Bronchial epithelial cell (primary cell): ENCODE measurements around the gene ATAD3B. TPM values are rescaled to one million over a fixed set of nuclear protein-coding genes. Genes with fewer than 3 reads are reported as not detected.
"Not testable (repeated sequence)": the region's sequence is repeated elsewhere in the genome, so short reads cannot be mapped to it uniquely, and the experiment has no call there.

Source experiments
- DNase-seq: peaks from one replicate; pipeline ENCODE4 v3.0.0-alpha.2; 2010; ENCODE audit warnings: low read depth
- FAIRE-seq: peaks from 2 replicates; lab custom pipeline; 2011; peaks lifted over from hg19 to GRCh38; lab: Jason Lieb, UNC
- H3K27me3 ChIP-seq: 2 replicates; pipeline ENCODE4 v1.5.1; 2011; ENCODE audit warnings: low read length; ENCODE audit not compliant: control insufficient read depth, insufficient read depth
- H3K36me3 ChIP-seq: 2 replicates; pipeline ENCODE4 v1.5.1; 2011; ENCODE audit warnings: low read length; ENCODE audit not compliant: control insufficient read depth, insufficient read depth
- H3K4me3 ChIP-seq: 2 replicates; pipeline ENCODE4 v1.5.1; 2011; ENCODE audit warnings: mild to moderate bottlenecking, low read depth, low read length, control low read depth
- total RNA-seq: library from RNA; depleted of rRNA; stranded (reverse); fragments of >200 nt; gene quantifications from 2 replicates; pipeline ENCODE4 v1.2.1, GENCODE V29; 2014
- TF ChIP-seq, protein P1 (sequence below): IDR thresholded peaks from 2 replicates; pipeline ENCODE4 v1.5.1; 2011; ENCODE audit warnings: mild to moderate bottlenecking, moderate library complexity, low read length, control low read depth, inconsistent platforms; ENCODE audit not compliant: insufficient read depth, severe bottlenecking

The ATAD3B gene
- total RNA-seq, 1 donor from 2014 or later, result 24.7 TPM

DNA sequence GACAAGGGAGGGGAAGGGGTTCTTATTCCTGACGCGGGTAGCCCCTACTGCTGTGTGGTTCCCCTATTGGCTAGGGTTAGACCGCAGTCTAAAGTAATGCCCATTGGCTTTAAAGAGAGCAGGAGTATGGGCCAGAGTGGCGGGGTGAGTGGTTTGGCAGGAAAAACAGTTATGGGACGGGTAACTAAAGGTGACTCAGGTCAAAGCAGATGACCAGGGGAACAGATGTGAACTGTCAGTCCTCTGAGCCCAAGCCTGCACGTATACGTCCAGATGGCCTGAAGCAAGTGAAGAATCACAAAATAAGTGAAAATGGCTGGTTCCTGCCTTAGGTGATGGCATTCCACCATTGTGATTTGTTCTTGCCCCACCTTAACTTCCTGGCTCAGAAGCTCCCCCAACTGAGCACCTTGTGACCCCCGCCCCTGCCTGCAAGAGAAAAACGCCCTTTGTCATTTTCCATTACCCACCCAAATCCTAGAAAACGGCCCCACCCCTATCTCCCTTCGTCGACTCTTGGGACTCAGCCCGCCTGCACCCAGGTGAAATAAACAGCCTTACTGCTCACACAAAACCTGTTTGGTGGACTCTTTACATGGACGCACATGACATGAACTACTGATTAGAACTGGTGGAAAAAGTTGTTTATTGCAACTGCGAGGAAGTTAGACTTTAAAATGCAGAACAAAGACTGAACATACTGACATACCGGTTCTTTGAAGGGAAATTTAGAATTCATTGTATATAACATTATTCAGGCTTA lies 758 bp upstream of the ATAD3B start:
- TF ChIP-seq, protein P1, sequence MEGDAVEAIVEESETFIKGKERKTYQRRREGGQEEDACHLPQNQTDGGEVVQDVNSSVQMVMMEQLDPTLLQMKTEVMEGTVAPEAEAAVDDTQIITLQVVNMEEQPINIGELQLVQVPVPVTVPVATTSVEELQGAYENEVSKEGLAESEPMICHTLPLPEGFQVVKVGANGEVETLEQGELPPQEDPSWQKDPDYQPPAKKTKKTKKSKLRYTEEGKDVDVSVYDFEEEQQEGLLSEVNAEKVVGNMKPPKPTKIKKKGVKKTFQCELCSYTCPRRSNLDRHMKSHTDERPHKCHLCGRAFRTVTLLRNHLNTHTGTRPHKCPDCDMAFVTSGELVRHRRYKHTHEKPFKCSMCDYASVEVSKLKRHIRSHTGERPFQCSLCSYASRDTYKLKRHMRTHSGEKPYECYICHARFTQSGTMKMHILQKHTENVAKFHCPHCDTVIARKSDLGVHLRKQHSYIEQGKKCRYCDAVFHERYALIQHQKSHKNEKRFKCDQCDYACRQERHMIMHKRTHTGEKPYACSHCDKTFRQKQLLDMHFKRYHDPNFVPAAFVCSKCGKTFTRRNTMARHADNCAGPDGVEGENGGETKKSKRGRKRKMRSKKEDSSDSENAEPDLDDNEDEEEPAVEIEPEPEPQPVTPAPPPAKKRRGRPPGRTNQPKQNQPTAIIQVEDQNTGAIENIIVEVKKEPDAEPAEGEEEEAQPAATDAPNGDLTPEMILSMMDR, result no peak
- Histone ChIP-seq H3K4me3 (peak overlapping the region; percentile 81), H3K36me3 (no peaks in the 10 kb centered on the region), H3K27me3 (no peaks in the 10 kb centered on the region)
- FAIRE-seq (no peak), DNase-seq (peak; percentile 37)

DNA sequence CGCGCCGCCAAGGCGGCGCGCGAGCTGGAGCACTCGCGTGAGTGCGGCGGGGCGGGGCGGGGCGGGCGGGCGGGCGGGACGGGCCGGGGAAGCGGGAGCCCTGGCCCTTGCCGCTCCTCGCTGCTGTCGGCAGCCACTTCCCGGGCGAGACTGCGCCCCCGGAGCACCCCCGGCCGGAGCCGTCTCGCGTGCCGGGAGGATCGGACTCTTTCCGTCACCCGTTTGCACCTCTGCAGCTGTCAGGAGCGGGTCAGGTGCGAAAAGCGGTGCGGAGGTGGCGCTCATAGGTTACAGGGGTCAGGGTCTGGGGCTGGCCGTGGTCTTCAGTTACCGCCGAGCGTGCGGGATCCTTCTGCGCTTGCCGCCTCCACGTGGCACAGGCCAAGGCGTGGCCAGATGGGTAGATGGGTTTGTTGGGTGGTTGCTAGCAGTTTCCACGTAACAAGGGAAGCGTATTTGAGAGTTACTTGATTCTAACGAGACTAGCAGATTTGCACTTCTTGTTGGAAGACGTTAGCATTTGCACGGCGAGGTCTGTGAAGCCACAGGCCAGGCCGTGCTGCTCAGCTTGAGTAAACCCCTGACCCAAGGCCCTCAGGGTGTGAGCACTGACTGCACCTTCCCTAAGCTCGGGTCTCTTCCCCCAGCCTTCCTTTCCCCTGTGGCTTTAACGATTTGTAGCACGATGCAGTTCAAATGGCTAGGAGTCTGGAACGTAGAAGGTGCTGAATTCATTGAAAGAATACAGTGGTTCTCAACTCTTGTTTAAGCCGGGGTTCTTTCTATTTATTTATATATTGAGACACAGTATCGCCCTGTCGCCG lies 700 bp downstream of the ATAD3B start:
- H3K36me3 ChIP-seq, DNase-seq, FAIRE-seq, H3K27me3 ChIP-seq: not testable (repeated sequence)
- H3K4me3 ChIP-seq, result peak overlapping the region; percentile 81

DNA sequence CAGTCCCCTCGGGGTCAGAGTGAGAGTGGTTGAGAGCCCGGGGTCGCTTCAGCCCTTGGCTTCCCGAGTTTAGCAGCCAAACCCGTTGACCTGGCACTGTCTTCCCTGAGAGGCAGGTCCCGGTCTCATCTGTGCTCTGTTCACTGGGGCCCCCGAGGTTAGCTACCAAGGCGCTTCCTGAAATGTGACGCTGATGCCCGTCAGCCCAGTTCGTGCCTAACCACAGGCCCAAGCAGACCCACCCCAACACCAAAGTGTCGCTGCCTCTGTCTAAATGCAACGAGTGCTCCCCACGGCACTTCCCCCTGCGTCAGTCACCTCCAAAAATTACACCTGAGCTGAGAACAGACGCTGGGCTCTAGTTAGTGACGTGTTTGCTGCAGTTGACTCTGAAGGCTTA lies 4.4 kb downstream of the ATAD3B start:
- H3K4me3 ChIP-seq, DNase-seq, H3K27me3 ChIP-seq, FAIRE-seq: not testable (repeated sequence)
- H3K36me3 ChIP-seq, result peaks cover 15% of the 10 kb centered on the region

DNA sequence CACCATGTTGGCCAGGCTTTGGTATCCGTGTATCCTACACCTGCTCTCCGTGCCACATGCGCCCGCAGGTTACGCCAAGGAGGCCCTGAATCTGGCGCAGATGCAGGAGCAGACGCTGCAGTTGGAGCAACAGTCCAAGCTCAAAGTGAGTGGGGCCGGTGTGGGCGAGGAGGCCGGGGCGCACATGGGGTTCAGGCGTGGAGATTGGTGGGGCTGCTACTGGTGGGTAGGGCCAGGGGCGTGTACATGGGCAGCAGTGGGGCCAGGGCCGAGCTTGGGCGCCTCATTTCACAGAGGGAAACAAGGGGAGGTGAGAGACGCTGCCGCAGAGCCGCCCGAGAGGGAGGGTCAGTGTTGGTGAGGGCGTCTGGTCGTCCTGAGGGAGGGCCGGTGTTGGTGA lies 5.6 kb downstream of the ATAD3B start:
- TF ChIP-seq, protein P1, result no peak
- Histone ChIP-seq H3K36me3 (peaks cover 17% of the 10 kb centered on the region), H3K27me3 (no peaks in the 10 kb centered on the region), H3K4me3 (no peak overlapping the region)
- no peak for FAIRE-seq
- no peak for DNase-seq

DNA sequence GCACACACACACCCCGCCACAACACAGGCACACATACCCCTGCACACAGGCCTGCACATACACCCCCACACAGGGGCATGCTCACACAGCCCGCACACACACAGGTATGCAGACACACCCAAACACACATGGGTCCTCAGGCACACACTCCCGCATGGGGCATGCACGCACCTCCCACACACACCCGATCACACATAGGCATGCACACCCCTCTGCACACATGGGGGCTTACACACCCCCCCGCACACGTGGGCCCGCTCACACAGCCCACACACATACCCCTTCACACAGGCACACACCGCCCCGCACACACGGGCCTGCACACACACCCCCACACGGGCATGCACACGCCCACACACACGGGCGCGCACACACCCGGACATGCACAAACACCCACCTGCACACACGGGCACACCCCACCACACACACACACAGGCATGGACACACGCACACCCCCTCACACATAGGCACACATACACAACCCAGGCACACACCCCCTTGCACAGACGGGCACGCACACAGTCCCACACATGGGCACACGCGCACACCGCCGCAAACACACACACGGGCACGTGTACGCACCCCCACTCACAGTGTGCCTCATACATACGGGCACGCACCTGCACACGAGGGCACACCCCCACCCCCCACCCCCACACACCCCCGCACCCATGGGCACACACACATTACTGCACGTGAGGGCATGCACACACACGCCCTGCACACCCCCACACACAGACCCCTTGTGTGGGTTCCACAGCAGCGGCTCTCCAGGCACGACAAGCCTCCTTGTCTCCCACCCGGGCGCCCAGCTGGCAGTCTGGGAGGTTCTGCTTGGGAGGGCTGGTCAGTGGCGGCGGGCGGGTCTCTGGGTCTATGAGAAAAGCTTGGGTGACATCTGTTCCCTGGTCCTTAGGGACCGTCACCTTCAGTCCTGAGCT lies 8.3 kb downstream of the ATAD3B start:
- Histone ChIP-seq H3K27me3 (no peaks in the 10 kb centered on the region), H3K4me3 (no peak overlapping the region), H3K36me3 (peaks cover 26% of the 10 kb centered on the region)
- no peak for DNase-seq
- TF ChIP-seq, protein P1, result no peak
- no peak for FAIRE-seq

DNA sequence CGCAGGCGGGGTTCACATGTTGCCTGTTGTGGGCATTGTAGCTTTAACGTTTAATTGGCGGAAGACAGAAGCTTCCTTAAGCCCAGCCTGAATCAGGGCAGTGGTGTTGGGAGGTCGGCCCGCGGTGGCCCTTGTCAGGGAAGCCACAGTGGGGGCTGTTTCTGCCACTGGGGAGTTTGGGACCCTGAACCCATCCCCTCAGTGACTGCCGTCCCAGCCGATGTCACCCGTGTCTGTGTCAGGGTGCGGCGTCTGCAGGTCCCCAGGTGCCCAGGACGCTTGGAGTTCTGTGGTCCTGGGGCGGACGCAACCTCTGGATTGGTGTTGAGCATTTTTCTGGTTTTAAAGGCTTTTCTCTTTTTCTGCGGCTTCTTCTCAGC lies 8.9 kb downstream of the ATAD3B start:
- not testable (repeated sequence) for DNase-seq, H3K4me3 ChIP-seq, H3K27me3 ChIP-seq, FAIRE-seq
- peaks cover 28% of the 10 kb centered on the region for H3K36me3 ChIP-seq

DNA sequence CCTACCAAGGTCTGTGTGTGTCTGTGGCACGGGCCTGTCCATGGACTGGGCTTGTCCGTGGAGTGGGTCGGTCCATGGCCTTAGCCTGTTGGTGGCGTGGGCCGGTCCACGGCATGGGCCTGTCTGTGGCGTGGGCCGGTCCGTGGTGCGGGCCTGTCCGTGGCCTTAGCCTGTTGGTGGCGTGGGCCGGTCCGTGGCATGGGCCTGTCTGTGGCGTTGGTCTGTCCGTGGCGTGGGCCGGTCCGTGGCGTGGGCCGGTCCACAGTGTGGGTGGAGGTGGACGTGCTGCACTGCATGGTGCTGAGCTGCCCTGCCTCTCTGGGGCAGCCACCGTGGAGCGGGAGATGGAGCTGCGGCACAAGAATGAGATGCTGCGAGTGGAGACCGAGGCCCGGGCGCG lies 10.2 kb downstream of the ATAD3B start:
- not testable (repeated sequence) for FAIRE-seq, H3K27me3 ChIP-seq, DNase-seq, H3K4me3 ChIP-seq
- H3K36me3 ChIP-seq, result peaks cover 29% of the 10 kb centered on the region
